ENCODE results near the gene ADARB2.

ADARB2 gene

DNA sequence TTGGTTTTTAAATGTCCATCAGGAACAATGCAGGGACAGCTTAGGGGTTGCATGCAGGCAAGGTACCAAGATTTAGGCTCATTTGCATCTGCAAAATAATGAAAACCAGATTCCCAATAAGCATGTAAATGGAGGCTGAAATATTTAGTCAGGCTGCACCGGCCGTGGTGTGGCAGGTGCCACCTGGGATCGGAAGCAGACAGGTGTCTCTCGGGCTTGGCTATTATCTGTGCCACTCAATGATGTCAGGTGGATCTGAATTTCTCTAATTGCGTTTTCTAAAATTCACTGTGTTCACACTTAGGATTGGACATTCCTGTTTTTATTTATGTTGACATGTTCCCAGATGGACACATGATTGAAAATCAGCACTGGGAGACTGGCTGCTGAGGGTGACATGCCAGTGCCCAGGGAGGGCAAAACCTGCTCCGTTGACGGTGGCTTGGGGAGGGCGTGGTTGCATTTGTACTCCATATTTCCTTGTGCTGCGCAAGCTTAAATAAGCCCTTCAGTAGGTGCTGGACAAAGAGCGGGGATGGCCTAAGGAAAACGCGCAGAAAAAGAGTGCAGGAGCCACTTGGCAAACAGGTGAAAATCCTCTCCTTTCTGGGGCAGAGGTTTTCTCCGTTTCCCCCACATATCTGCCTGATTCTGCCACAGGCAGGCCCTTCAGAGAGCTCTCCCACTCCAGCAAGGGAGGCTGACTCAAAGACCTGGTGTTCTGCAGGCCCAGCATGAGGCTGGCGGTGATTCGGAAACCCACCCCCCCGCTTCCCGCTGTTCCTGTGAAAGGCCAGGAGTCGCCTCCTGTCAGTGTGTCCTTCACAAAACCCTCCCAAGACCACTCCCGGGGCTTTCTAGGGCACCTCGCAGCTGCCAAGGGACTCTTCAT, 538.6 kb downstream of the ADARB2 start:
- no peak for TF ChIP-seq CTCF (IDR thresholded peaks at IDR 0.05; ENCODE audit: control extremely low read depth, extremely low read depth, low read depth, missing control alignments)
- ChIA-PET CTCF (no interaction called here), POLR2A (no interaction called here)
- DNase-seq (ENCODE audit: extremely low spot score): no peak

GRCh38 chr10:1197384-1197783, 539.9 kb downstream of the ADARB2 start:
- CTCF ChIA-PET: no interaction called here
- POLR2A ChIA-PET: no interaction called here
- no peak for DNase-seq (ENCODE audit: extremely low spot score)
- no peak for TF ChIP-seq CTCF (IDR thresholded peaks at IDR 0.05; ENCODE audit: control extremely low read depth, extremely low read depth, low read depth, missing control alignments)

DNA sequence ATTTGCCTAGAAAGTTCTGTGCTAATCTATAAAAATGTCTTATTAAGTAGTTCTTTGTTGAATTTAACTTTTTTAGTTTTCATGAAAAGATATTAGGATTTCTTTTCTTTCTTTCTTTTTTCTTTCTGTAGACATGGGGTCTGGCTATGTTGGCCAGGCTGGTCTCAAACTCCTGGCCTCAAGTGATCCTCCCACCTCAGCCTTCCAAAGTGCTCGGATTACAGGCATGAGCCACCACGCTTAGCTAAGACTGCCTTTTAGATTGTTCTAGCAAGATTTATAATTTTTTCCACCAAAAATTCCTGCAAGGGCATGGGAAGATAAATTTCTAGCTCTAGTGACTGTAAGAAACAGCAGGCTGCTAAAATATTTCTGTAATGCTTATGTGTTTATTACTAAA, 540.7 kb downstream of the ADARB2 start:
- DNase-seq (ENCODE audit: extremely low spot score): no peak
- no peak for TF ChIP-seq CTCF (IDR thresholded peaks at IDR 0.05; ENCODE audit: control extremely low read depth, extremely low read depth, low read depth, missing control alignments)
- ChIA-PET POLR2A (no interaction called here), CTCF (no interaction called here)

DNA sequence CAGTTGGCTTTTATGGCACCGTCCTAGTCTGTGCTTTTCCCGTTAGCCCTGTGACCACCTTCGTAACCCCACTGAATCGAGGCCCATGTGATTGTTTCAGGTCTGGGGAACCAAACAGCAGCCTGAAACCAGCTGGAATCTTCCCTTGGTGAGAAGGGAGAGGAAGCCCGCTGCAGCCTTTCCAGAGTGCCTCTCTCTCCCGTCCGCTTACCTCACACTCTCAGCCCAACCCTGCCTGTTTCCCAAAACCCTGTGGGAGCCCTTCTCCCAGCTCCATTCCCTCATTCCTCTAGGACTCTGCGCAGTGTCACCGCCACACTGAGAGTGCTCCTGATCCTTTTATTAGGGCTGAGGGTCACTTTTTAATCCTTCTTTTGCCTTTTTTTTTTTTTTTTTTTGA, 541.5 kb downstream of the ADARB2 start:
- no peak for TF ChIP-seq CTCF (IDR thresholded peaks at IDR 0.05; ENCODE audit: control extremely low read depth, extremely low read depth, low read depth, missing control alignments)
- no peak for DNase-seq (ENCODE audit: extremely low spot score)
- CTCF ChIA-PET: no interaction called here
- POLR2A ChIA-PET: no interaction called here

- no peak for TF ChIP-seq CTCF (IDR thresholded peaks at IDR 0.05; ENCODE audit: control extremely low read depth, extremely low read depth, low read depth, missing control alignments)
- no peak for DNase-seq (ENCODE audit: extremely low spot score)
These were observed 543.2 kb downstream of the ADARB2 start for GRCh38 chr10:1194161-1194560.

GRCh38 chr10:1193561-1193960, 543.8 kb downstream of the ADARB2 start:
- no peak for DNase-seq (ENCODE audit: extremely low spot score)
- no peak for TF ChIP-seq CTCF (IDR thresholded peaks at IDR 0.05; ENCODE audit: control extremely low read depth, extremely low read depth, low read depth, missing control alignments)
- CTCF ChIA-PET: no interaction called here
- POLR2A ChIA-PET: no interaction called here

More at GRCh38 chr10:1194161-1194560, 543.2 kb downstream of the ADARB2 start:
- POLR2A ChIA-PET: no interaction called here
- CTCF ChIA-PET: no interaction called here

Measured in GM10248 (cell line).